GM18909 (cell line): ENCODE results near the gene MARCHF10.

Experiments used
- ATAC-seq: cut with Tn5 transposase; IDR thresholded peaks from one replicate; pipeline ENCODE4 v1.9.1; 2021; ENCODE audit warnings: mild to moderate bottlenecking; ENCODE audit not compliant: unreplicated experiment, poor library complexity

Gene MARCHF10

DNA sequence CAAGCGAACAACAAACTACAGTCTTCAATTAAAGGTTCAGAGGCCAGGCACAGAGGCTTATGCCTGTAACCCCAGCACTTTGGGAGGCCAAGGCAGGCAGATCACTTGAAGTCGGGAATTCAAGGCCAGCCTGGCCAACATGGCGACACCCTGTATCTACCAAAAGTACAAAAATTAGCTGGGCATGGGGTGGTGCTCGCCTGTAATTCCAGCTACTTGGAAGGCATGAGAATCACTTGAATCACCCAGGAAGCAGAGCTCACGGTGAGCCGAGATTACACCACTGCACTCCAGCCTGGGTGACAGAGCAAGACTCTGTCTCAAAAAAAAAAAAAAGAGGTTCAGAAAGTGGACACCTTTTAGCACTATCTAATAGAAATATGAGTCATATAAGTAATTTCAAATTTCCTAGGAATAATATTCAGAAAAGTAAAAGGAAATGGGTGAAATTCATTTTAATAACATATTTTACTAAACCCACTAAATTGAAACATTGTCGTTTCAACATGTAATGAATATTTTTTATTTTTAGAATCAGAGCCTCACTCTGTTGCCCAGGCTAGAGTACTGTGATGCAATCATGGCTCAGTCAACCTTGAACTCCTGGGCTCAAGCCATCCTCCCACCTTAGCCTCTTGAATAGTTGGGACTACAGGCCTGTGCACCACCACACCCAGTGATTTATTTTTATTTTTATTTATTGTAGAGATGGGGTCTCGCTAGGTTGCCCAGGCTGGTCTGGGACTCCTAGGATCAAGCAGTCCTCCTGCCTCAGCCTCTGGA, 15.2 kb upstream of the MARCHF10 start:
- no peak for ATAC-seq

DNA sequence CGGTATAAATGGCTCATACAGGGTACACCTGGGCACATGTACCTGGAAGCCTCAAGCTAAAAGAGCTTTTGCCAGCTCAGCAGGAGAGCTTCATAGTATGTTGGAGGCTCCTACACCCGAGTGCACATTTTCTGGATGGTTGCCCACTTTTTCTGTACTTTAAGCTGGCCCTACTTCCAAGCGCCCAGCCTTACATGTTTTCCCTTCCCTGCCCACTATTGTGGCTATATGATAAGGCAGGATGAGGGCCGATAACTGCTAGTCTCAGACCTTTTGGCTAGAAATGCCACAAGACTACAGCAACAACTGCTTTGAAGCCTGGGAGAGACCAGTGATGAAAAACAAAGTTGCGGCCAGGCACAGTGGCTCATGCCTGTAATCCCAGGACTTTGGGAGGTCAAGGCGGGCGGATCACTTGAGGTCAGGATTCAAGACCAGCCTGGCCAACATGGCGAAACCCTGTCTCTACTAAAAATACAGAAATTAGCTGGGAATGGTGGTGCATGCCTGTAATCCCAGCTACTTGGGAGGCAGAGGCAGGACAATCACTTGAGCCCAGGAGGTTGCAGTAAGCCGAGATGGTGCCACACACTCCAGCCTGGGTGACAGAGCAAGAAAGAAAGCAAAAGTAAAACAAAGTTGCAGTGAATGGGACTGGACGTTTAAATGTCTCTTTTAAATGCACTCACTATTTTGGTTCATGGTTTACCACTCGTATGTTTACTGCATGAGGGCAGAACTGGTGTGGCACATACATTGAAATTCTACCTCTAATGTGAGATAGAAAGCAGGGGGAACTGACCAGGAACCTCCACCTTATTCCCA, 14.2 kb upstream of the MARCHF10 start:
- ATAC-seq: no peak

GRCh38 chr17:62821189-62822079, 13.3 kb upstream of the MARCHF10 start:
- no peak for ATAC-seq

DNA sequence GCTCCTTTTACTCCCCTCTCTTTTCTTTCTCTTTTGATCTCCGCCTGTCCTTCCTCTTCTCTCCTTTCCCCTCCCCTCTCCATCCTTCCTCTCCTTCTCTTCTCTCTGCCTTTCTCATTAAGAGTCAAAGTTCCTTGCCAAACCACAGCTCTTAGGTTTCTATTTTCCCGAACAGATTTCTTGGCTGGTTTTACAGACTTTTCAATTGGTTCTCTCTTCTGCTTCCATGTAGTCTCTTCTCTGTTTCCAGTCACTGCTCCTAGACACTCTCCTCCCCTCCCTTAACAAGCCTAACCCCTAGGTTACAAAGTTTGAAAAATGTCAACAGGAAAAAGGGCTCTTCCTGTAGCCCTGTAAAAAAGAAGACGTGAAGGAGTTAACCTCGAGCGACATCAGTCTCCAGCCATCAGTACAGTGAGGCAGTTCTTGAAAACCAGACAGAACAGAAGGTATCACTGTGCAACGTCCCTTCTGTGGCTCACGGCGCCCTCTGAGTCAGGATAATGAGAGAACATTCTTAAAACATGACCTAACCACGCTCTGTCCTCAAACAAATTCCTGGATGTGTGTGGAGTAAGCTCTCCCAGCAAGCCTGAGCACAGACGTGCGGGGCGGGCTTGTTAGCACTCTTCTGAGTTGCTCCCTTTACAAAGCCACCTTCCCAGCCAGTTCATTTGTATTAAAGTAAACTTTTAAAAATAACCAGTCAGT, 11.6 kb upstream of the MARCHF10 start:
- no peak for ATAC-seq

DNA sequence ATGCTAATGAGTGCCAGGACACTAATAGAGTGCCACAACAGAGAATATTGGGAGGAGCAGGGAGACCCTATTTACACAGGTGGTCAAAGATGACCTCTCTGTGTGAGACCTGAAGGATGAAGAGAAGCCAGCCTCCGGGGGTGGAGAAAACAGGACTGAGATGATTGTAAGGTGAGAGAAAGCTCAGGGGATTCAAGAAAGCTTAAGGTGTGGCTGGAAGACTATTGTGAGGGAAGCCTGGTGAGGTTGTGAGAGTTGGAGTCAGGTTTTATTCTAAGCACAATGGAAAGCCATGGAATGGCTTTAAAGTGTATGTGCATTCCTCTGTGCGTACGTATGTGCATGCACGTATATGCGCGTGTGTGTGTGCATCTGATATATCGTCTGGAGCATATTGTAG, 10.4 kb upstream of the MARCHF10 start:
- ATAC-seq: no peak

- no peak for ATAC-seq
Measured at GRCh38 chr17:62816282-62816839, 8.2 kb upstream of the MARCHF10 start.

DNA sequence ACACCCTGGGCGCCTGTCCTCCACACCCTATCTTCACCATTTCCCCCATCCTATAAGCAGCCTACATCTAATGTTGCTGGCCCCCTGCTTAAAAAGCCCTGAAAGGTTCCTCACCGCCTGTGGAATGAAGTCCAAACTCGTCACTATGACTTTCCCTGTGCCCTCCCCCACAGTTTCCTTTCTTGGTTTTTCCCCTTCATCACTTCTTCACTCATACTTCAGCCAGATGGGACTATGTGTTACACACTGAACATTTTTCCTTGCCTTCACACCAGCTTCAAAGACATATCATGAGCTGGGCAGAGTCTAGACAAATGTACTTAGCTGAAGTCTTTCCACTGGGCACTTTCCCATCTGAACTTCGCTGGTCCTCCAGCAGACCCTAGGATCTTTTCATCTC, 1.5 kb upstream of the MARCHF10 start:
- ATAC-seq: no peak

DNA sequence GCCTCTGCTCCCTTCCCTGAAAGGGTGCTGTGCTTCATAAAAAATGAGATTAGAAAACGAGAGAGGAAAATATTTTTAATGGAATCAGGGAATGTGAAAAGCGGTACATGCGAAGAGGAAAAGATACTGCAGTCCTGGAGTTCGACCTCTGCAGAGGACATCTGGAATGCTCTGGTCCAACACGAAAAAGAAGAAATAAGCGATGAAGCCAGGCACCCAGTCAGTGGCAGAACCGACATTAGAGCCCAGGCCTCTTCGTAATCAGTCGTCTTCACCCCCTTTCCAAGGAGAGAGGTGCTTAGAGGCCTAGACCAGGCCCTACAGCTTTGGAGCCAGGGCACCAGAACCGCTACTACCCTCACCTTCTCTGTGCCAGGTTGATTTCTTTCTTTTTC, 459 bp upstream of the MARCHF10 start:
- no peak for ATAC-seq

DNA sequence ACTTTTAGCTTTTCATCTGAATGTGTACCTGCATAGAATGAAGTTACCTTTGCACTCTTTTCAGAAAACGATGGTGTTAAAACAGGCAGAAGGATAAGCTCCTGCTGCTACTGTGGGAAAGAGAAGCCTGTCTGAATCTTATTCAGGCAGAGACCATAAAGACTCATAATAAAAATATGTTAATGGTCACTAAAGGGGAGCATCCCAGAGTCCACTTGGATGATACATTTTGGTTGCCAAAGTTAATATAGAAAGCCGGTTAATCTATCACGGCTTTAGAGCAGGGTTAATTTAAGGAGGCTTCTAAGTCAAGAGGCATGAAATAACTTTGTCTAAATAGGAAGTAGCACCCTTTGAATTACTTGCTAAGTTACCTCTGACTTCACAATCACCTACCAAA, 2.9 kb downstream of the MARCHF10 start:
- ATAC-seq: no peak

- ATAC-seq: no peak
Measured at GRCh38 chr17:62804822-62805221, 3.3 kb downstream of the MARCHF10 start.

DNA sequence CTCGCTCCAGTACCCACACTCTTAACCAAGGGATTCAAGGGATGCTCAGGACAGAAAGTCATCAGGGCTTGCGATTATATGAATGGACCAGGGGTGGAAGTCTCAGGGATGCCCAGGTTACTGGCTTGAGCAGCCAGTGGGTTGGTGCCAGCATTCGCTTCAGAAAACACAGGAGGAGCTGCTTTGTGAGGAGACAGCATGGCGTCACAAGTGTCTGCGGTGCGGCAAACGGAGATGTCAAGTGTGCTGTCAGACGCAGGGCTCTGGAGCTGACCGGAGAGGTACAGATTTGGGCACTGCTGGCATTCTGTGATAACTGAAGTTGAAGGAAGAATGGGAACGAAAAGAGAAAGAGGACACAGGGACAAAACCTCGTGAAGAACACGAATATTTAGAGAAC, 4.1 kb downstream of the MARCHF10 start:
- no peak for ATAC-seq

GRCh38 chr17:62802561-62803205, 5.4 kb downstream of the MARCHF10 start:
- ATAC-seq: no peak

GRCh38 chr17:62801553-62802114, 6.5 kb downstream of the MARCHF10 start:
- no peak for ATAC-seq

DNA sequence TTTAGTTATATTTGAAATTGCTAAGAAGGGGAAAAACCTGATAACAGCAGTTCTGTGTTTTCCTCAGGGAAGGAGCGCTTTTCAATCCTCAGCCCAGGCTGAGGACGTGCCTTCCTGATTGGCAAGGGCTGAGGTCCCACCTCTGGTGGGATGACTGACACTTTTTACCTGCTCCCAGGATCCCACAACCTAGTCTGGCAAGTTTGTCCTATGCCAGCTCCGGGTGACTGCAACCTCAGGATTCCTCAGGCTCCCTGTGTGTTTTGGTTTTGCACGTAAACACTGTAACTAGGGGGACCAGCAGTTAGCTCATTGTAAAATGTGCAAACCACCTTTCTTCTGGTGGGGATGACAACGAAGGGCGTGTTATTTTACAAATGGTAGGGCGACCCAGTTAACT, 7.5 kb downstream of the MARCHF10 start:
- ATAC-seq: no peak

GRCh38 chr17:62797959-62798358, 10.2 kb downstream of the MARCHF10 start:
- ATAC-seq: no peak

DNA sequence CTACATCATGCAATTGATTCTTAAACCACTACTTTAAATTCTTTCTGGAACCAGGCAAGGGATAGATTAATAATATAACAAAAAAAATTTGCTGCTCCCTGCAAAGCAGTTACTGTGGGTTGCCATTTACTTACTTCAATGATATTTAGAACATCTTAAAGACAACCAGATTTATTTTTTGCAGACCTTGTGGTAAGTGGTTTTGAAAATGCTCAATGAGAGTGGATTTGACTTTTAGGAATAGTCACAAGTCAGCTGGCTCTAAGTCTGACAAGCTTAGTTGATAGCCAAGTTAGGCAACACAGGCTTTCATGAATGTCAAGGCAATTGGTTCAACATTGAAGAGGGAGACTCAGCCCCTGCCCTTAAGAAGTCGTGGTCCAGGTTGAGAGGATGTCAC, 11.8 kb downstream of the MARCHF10 start:
- ATAC-seq: no peak

GRCh38 chr17:62794666-62794971, 13.5 kb downstream of the MARCHF10 start:
- no peak for ATAC-seq

DNA sequence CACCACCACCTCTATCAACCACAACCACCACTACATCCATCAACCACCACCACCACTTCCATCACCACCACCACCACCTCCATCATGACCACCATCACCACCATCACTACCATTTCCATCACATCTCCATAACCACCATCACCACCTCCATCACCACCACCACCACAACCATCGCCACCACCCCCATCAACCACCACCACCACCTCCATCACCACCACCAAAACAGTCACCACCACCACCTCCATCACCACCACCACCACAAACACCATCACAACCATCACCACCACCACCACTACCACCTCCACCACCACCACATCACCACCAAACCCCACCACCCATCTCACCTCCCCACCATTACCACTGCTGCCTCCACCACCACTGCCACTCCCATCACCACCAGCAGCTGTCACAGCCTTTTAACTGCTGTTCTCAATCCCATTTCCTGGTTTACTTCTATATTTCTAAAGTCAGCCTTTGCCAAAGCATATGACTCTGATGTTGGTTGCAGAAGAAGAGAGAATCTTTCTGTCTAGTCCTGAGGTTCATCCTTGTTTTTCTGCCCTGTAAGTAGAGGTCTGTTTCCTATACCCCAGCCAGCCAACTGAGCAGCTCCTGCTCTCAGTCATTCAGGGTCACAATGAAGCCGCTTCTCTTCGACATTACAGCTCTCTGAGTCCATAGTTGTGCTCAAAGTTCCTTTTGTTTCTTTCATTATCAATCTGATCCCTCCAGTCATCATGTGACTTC, 14.0 kb downstream of the MARCHF10 start:
- ATAC-seq: no peak

- no peak for ATAC-seq
Measured at GRCh38 chr17:62792447-62792800, 15.7 kb downstream of the MARCHF10 start.
